GM21529 (cell line): ENCODE measurements around the gene DNAJC22.

Experiments used
- ATAC-seq: cut with Tn5 transposase; IDR thresholded peaks from one replicate; pipeline ENCODE4 v1.9.1; 2021; ENCODE audit not compliant: unreplicated experiment

DNAJC22 gene

GRCh38 chr12:49344486-49345050 is 2.1 kb upstream of the DNAJC22 start:
- no peak for ATAC-seq

GRCh38 chr12:49345051-49345824 is 1.4 kb upstream of the DNAJC22 start:
- ATAC-seq, result no peak

GRCh38 chr12:49345825-49346658 is 646 bp upstream of the DNAJC22 start:
- ATAC-seq, result no peak

GRCh38 chr12:49347311-49348193 is 864 bp downstream of the DNAJC22 start:
- peak; percentile 57 for ATAC-seq

- no peak for ATAC-seq
Measured at GRCh38 chr12:49348781-49349180, 2.1 kb downstream of the DNAJC22 start.

- ATAC-seq, result no peak
Measured at GRCh38 chr12:49349266-49349665, 2.6 kb downstream of the DNAJC22 start.

GRCh38 chr12:49352351-49352750 is 5.7 kb downstream of the DNAJC22 start:
- no peak for ATAC-seq

- ATAC-seq, result no peak
Measured at GRCh38 chr12:49355913-49356312, 9.2 kb downstream of the DNAJC22 start.

GRCh38 chr12:49357103-49357678 is 10.5 kb downstream of the DNAJC22 start:
- no peak for ATAC-seq

- ATAC-seq, result no peak
Measured at GRCh38 chr12:49358483-49359141, 11.9 kb downstream of the DNAJC22 start.

- no peak for ATAC-seq
Measured at GRCh38 chr12:49359671-49360070, 13.0 kb downstream of the DNAJC22 start.

GRCh38 chr12:49362077-49362476 is 15.4 kb downstream of the DNAJC22 start:
- no peak for ATAC-seq

GRCh38 chr12:49364989-49365388 is 18.3 kb downstream of the DNAJC22 start:
- ATAC-seq, result no peak

GRCh38 chr12:49365542-49365941 is 18.9 kb downstream of the DNAJC22 start:
- no peak for ATAC-seq

- ATAC-seq, result peak; percentile 7
Measured at GRCh38 chr12:49366096-49366651, 19.5 kb downstream of the DNAJC22 start.

GRCh38 chr12:49366652-49367380 is 20.1 kb downstream of the DNAJC22 start:
- peak; percentile 69 for ATAC-seq

- ATAC-seq, result no peak
Measured at GRCh38 chr12:49367381-49368239, 20.9 kb downstream of the DNAJC22 start, which contains the start of gene SPATS2. TSS of gene SPATS2 (plus strand) at chr12:49367462. CDS start at chr12:49461013, 93,551 bp downstream.

GRCh38 chr12:49368240-49368600 is 21.5 kb downstream of the DNAJC22 start:
- no peak for ATAC-seq
